HG03045 (cell line): ENCODE measurements around the gene DDX4.
"Not testable (repeated sequence)": the region's sequence is repeated elsewhere in the genome, so short reads cannot be mapped to it uniquely, and the experiment has no call there.

Experiments used
- ATAC-seq: cut with Tn5 transposase; IDR thresholded peaks from one replicate; pipeline ENCODE4 v1.9.1; 2021; ENCODE audit warnings: mild to moderate bottlenecking, moderate library complexity; ENCODE audit not compliant: unreplicated experiment

Gene DDX4

GRCh38 chr5:55737793-55738192 lies at the start of gene DDX4:
DDX4 (plus strand) TSS chr5:55738061; CDS start chr5:55738964, 903 bp downstream.
- no peak for ATAC-seq

- no peak for ATAC-seq
Observed at GRCh38 chr5:55691265-55692105, 46.4 kb upstream of the DDX4 start.

- no peak for ATAC-seq
Observed at GRCh38 chr5:55692106-55692417, 45.8 kb upstream of the DDX4 start.

- no peak for ATAC-seq
Observed at GRCh38 chr5:55692509-55692908, 45.4 kb upstream of the DDX4 start.

- no peak for ATAC-seq
Observed at GRCh38 chr5:55694152-55694830, 43.6 kb upstream of the DDX4 start.

- not testable (repeated sequence) for ATAC-seq
Observed at GRCh38 chr5:55696704-55697103, 41.2 kb upstream of the DDX4 start.

- no peak for ATAC-seq
Observed at GRCh38 chr5:55699041-55699688, 38.7 kb upstream of the DDX4 start.

- ATAC-seq, result no peak
Observed at GRCh38 chr5:55700745-55701144, 37.1 kb upstream of the DDX4 start.

GRCh38 chr5:55701462-55702103 lies 36.3 kb upstream of the DDX4 start:
- ATAC-seq, result no peak

- ATAC-seq, result no peak
Observed at GRCh38 chr5:55702598-55703345, 35.1 kb upstream of the DDX4 start.

GRCh38 chr5:55706230-55706629 lies 31.6 kb upstream of the DDX4 start:
- ATAC-seq, result no peak

- no peak for ATAC-seq
Observed at GRCh38 chr5:55708732-55709131, 29.1 kb upstream of the DDX4 start.

GRCh38 chr5:55711507-55712022 lies 26.3 kb upstream of the DDX4 start:
- no peak for ATAC-seq

- ATAC-seq, result peak; percentile 100
Observed at GRCh38 chr5:55712023-55712859, 25.6 kb upstream of the DDX4 start, which contains the start of gene SLC38A9. SLC38A9 (minus strand) TSS chr5:55712324; CDS start chr5:55697958, 14,366 bp downstream.

- no peak for ATAC-seq
Observed at GRCh38 chr5:55713871-55714270, 24.0 kb upstream of the DDX4 start.

- no peak for ATAC-seq
Observed at GRCh38 chr5:55714339-55714738, 23.5 kb upstream of the DDX4 start.

GRCh38 chr5:55714749-55715148 lies 23.1 kb upstream of the DDX4 start:
- no peak for ATAC-seq

GRCh38 chr5:55715519-55716078 lies 22.3 kb upstream of the DDX4 start:
- no peak for ATAC-seq

- ATAC-seq, result not testable (repeated sequence)
Observed at GRCh38 chr5:55719026-55719425, 18.8 kb upstream of the DDX4 start.
